DMS53 treated with DMSO at 0.1 percent for 48 hours (cell line): ENCODE data around the gene CAV1.
A peak's percentile ranks its signal among the peaks of the same experiment; 100 is the strongest.

ENCODE experiments used
- DNase-seq: peaks from one replicate; lab custom pipeline; 2025; ENCODE audit not compliant: unreplicated experiment; lab: John Stamatoyannopoulos, UW

CAV1 gene

GRCh38 chr7:116503835-116504234, 21.0 kb upstream of the CAV1 start:
- no peak for DNase-seq

GRCh38 chr7:116505278-116505677, 19.6 kb upstream of the CAV1 start:
- no peak for DNase-seq

- no peak for DNase-seq
Measured at GRCh38 chr7:116505823-116506222, 19.0 kb upstream of the CAV1 start.

GRCh38 chr7:116509982-116510579, 14.8 kb upstream of the CAV1 start:
- DNase-seq = no peak

GRCh38 chr7:116510795-116511194, 14.0 kb upstream of the CAV1 start:
- no peak for DNase-seq

- peak; percentile 82 for DNase-seq
Measured at GRCh38 chr7:116511552-116512519, 13.0 kb upstream of the CAV1 start.

GRCh38 chr7:116512520-116513188, 12.2 kb upstream of the CAV1 start:
- no peak for DNase-seq

GRCh38 chr7:116515584-116515983, 9.3 kb upstream of the CAV1 start:
- DNase-seq = no peak

- DNase-seq = no peak
Measured at GRCh38 chr7:116516324-116516723, 8.5 kb upstream of the CAV1 start.

GRCh38 chr7:116517626-116518025, 7.2 kb upstream of the CAV1 start:
- DNase-seq = no peak

GRCh38 chr7:116518961-116519360, 5.9 kb upstream of the CAV1 start:
- no peak for DNase-seq

- DNase-seq = no peak
Measured at GRCh38 chr7:116521046-116521664, 3.7 kb upstream of the CAV1 start.

GRCh38 chr7:116522247-116522646, 2.6 kb upstream of the CAV1 start:
- DNase-seq = no peak

- DNase-seq = no peak
Measured at GRCh38 chr7:116524221-116524608, 621 bp upstream of the CAV1 start.

GRCh38 chr7:116525298-116525912, 569 bp downstream of the CAV1 start:
- DNase-seq = no peak

GRCh38 chr7:116525913-116526861, 1.4 kb downstream of the CAV1 start:
- DNase-seq = peak; percentile 60

- DNase-seq = no peak
Measured at GRCh38 chr7:116526897-116527296, 2.1 kb downstream of the CAV1 start.

- no peak for DNase-seq
Measured at GRCh38 chr7:116527521-116527920, 2.7 kb downstream of the CAV1 start.

GRCh38 chr7:116528008-116528789, 3.4 kb downstream of the CAV1 start:
- DNase-seq = no peak
